ENCODE measurements around the gene CTSK. TPM values are rescaled to one million over a fixed set of nuclear protein-coding genes. Genes with fewer than 3 reads are reported as not detected.

The CTSK gene
- total RNA-seq, 1 experiment from 2014 or later = 4.2 TPM

GRCh38 chr1:150778409-150778808 lies 29.7 kb downstream of the CTSK start:
- peaks cover 7 to 10% of the 10 kb centered on the region in 2 experiments for H3K9me3 Mint-ChIP-seq
- no CpG with 5 or more reads among the region's 1 CpG for WGBS (ENCODE audit: extremely low coverage, insufficient read length, low lambda C conversion rate)
- no peak overlapping the region for H3K9ac ChIP-seq (ENCODE audit: extremely low read depth, insufficient read length, low read length)
- no peak overlapping the region for H3K27ac ChIP-seq (ENCODE audit: insufficient read length, low read depth, low read length)
- H4K91ac ChIP-seq (ENCODE audit: insufficient read length, low read depth, low read length) = no peak overlapping the region
- no peaks in the 10 kb centered on the region for H3K4me1 Mint-ChIP-seq
- H3K27me3 ChIP-seq (ENCODE audit: insufficient read depth, low read length) = no peaks in the 10 kb centered on the region
- H3K23ac ChIP-seq (ENCODE audit: insufficient read length, low read depth, low read length) = no peak overlapping the region
- no peak for TF ChIP-seq CTCF (conservative IDR thresholded peaks at IDR 0.05)
- no peaks in the 10 kb centered on the region for H4K20me1 ChIP-seq (ENCODE audit: control insufficient read depth, insufficient read depth, insufficient read length)
- H3T11ph ChIP-seq (ENCODE audit: low read length) = no peak overlapping the region
- H3K9me3 ChIP-seq (ENCODE audit: control insufficient read depth, low read depth, low read length) = no peaks in the 10 kb centered on the region
- no peaks in the 10 kb centered on the region for H3K23me2 ChIP-seq (ENCODE audit: insufficient read length, low read depth, low read length, poor library complexity, severe bottlenecking)
- no peaks in the 10 kb centered on the region for H3K27me3 Mint-ChIP-seq (ENCODE audit: low read depth)
- no peak overlapping the region for H3K4me3 Mint-ChIP-seq
- no peak for DNase-seq
- no peak overlapping the region for H3K18ac ChIP-seq (ENCODE audit: insufficient read length, low read depth, low read length)
- H2AFZ ChIP-seq (ENCODE audit: low read length) = no peak overlapping the region
- no peak overlapping the region for H2BK120ac ChIP-seq (ENCODE audit: low read depth, low read length, poor library complexity, severe bottlenecking)
- no peaks in the 10 kb centered on the region for H3K4me1 ChIP-seq (ENCODE audit: insufficient read depth, low read length)
- H4K5ac ChIP-seq (ENCODE audit: insufficient read length, low read depth, low read length) = no peak overlapping the region
- no peak overlapping the region for H2BK20ac ChIP-seq (ENCODE audit: low read depth, low read length, poor library complexity, severe bottlenecking)
- H3K79me2 ChIP-seq (ENCODE audit: insufficient read depth, low read length) = no peaks in the 10 kb centered on the region
- H3K27ac Mint-ChIP-seq = no peak overlapping the region
- no peak overlapping the region for H2BK5ac ChIP-seq (ENCODE audit: insufficient read length, low read length)
- H4K8ac ChIP-seq (replicated peaks; ENCODE audit: insufficient read length, low read depth, low read length) = no peak overlapping the region
- no peak overlapping the region for H2BK15ac ChIP-seq (ENCODE audit: low read depth, low read length)
- no peak overlapping the region for H3K14ac ChIP-seq (ENCODE audit: insufficient read depth, low read length)
- no peak overlapping the region for H3K4me2 ChIP-seq (ENCODE audit: insufficient read depth, insufficient read length, low read length)
- H2AK5ac ChIP-seq (ENCODE audit: insufficient read length, low read length) = no peak overlapping the region
- H3K36me3 Mint-ChIP-seq (ENCODE audit: insufficient read depth in 1 of 3, low read depth in 3 of 3) = peaks cover 6% of the 10 kb centered on the region in 3 experiments; a peak in 6 of 7 replicates
- no peaks in the 10 kb centered on the region for H3K79me1 ChIP-seq (ENCODE audit: insufficient read depth, low read depth, low read length, poor library complexity, severe bottlenecking)
- H3K56ac ChIP-seq (ENCODE audit: insufficient read length, low read depth, low read length) = no peak overlapping the region
- no peak overlapping the region for H2BK12ac ChIP-seq (ENCODE audit: insufficient read length, low read depth, low read length)
- H3K4ac ChIP-seq (ENCODE audit: low read depth, low read length) = no peak overlapping the region
